Measurements from ENCODE around the gene TMEM232. TPM values are rescaled to one million over a fixed set of nuclear protein-coding genes. Genes with fewer than 3 reads are reported as not detected.

TMEM232 gene
- total and polyA plus RNA-seq, 2 donors (not counting 3 experiments of a cell fraction or from before 2014, with no cell fraction given) = 0.17 to 0.38 TPM

- dilution Hi-C loops (cut with MboI; ENCODE audit: extremely low pct_ligation_motif_present, low sequenced_read_pairs) = no loop called here
Observed at GRCh38 chr5:110561510-110561909, 165.0 kb downstream of the TMEM232 start.

More at GRCh38 chr5:110561510-110561909, 165.0 kb downstream of the TMEM232 start:
- no peak for FAIRE-seq
- H3K36me3 ChIP-seq (ENCODE audit: control insufficient read depth in 2 of 2, extremely low read depth in 1 of 2, insufficient read depth in 2 of 2, low read length in 2 of 2) = no peaks in the 10 kb centered on the region
- H3K4me1 ChIP-seq (ENCODE audit: control insufficient read depth, extremely low read depth, insufficient read depth, low read length) = no peaks in the 10 kb centered on the region
- intact Hi-C loops (cut with micrococcal nuclease) = no loop called here
- no peak for DNase-seq (ENCODE audit: low read depth, low spot score)
- H3K79me2 ChIP-seq (ENCODE audit: control insufficient read depth, insufficient read depth, low read length) = no peaks in the 10 kb centered on the region
- H3K9ac ChIP-seq (replicated peaks; ENCODE audit: extremely low read depth, insufficient read depth, low read length) = no peak overlapping the region
- TF ChIP-seq MAX (IDR thresholded peaks at IDR 0.05; ENCODE audit: insufficient read depth, insufficient read length) (no peak), POLR2AphosphoS5 (IDR thresholded peaks at IDR 0.05; ENCODE audit: insufficient read depth, low read depth, low read length) (no peak), CTCF (IDR thresholded peaks at IDR 0.05; ENCODE audit: extremely low read depth in 1 of 2, insufficient read depth in 1 of 2, low read depth in 1 of 2, low read length in 2 of 2) (no peak), POLR2A (IDR thresholded peaks at IDR 0.05; ENCODE audit: low read depth, low read length) (no peak), EZH2 (IDR thresholded peaks at IDR 0.05; ENCODE audit: borderline replicate concordance, low read depth, low read length, severe bottlenecking) (no peak), GATA2 (IDR thresholded peaks at IDR 0.05; ENCODE audit: insufficient read depth, insufficient read length, low read depth, low read length) (no peak), JUN (IDR thresholded peaks at IDR 0.05; ENCODE audit: borderline replicate concordance, insufficient read depth, insufficient read length, low read depth) (no peak), FOS (IDR thresholded peaks at IDR 0.05; ENCODE audit: borderline replicate concordance, insufficient read depth, low read length) (no peak), MYC (IDR thresholded peaks at IDR 0.05; ENCODE audit: low read depth, low read length) (no peak)
- H3K27ac ChIP-seq (ENCODE audit: insufficient read depth, low read depth, low read length) = no peak overlapping the region
- ChIA-PET POLR2A (no interaction called here), CTCF (no interaction called here)
- H3K27me3 ChIP-seq (ENCODE audit: control insufficient read depth in 2 of 2, insufficient read depth in 2 of 2, low read length in 2 of 2) = no peaks in the 10 kb centered on the region
- BruUV-seq (replicated peaks) = no TSS peak
- no peaks in the 10 kb centered on the region for H3K9me3 ChIP-seq (replicated peaks; ENCODE audit: control insufficient read depth, insufficient read depth, low read length)
- H4K20me1 ChIP-seq (replicated peaks; ENCODE audit: control insufficient read depth, extremely low read depth, insufficient read depth, low read length) = no peaks in the 10 kb centered on the region
- H2AFZ ChIP-seq (ENCODE audit: low read depth, low read length) = no peak overlapping the region
- no peaks in the 10 kb centered on the region for H3K9me1 ChIP-seq (replicated peaks; ENCODE audit: control insufficient read depth, extremely low read depth, insufficient read depth, low read length)
- no peak overlapping the region for H3K4me2 ChIP-seq (ENCODE audit: insufficient read depth, low read length)
- no peak overlapping the region for H3K4me3 ChIP-seq (replicated peaks in 1 of 3; ENCODE audit: insufficient read depth in 1 of 3, low read depth in 1 of 3, low read length in 3 of 3)
